Panc1 (cell line): ENCODE data around the gene MOV10. TPM values are rescaled to one million over a fixed set of nuclear protein-coding genes. Genes with fewer than 3 reads are reported as not detected.

Experiments used
- ATAC-seq: fragments of 200-7000 bp; cut with Tn5 transposase; 2 replicates; pipeline ENCODE4 v1.9.1; 2020; ENCODE audit warnings: mild to moderate bottlenecking, moderate library complexity
- BruUV-seq: library from RNA; stranded (reverse); fragments of 400-500 nt; replicated peaks from 2 replicates; lab custom pipeline; 2021; lab: Mats Ljungman, UMichigan
- CTCF ChIA-PET: fragments of 300-600 bp; sonication (Branson Sonifier 250); formaldehyde crosslinking; loops from one replicate; lab custom pipeline; 2022; ENCODE audit warnings: antibody characterized with exemption; lab: Charles Lee
- POLR2A ChIA-PET: fragments of 300-600 bp; sonication (Branson Sonifier 250); formaldehyde crosslinking; loops from one replicate; lab custom pipeline; 2022; ENCODE audit warnings: antibody characterized with exemption; lab: Charles Lee
- DNase-seq: peaks from one replicate; pipeline ENCODE4 v3.0.0-alpha.2; 2010; ENCODE audit warnings: low read depth, low spot score
- H3K27ac ChIP-seq: 2 replicates; pipeline ENCODE4 v1.5.1; 2011; ENCODE audit warnings: mild to moderate bottlenecking, low read length, inconsistent platforms
- H3K27me3 ChIP-seq: fragments of 200-500 bp; sonication (Bioruptor generic); 2 replicates; pipeline ENCODE4 v1.6.0; 2014; ENCODE audit warnings: low read length, inconsistent platforms; ENCODE audit not compliant: control insufficient read depth, insufficient read depth
- H3K36me3 ChIP-seq: fragments of 200-500 bp; sonication (Bioruptor generic); 2 replicates; pipeline ENCODE4 v1.5.1; 2014; ENCODE audit warnings: inconsistent platforms, mild to moderate bottlenecking, low read length, moderate library complexity; ENCODE audit not compliant: control insufficient read depth, insufficient read depth
- H3K4me1 ChIP-seq: 2 replicates; pipeline ENCODE4 v1.5.1; 2011; ENCODE audit warnings: inconsistent platforms, mild to moderate bottlenecking, low read length, moderate library complexity; ENCODE audit not compliant: control insufficient read depth, insufficient read depth
- H3K4me3 ChIP-seq, 2 experiments: 2 replicates each; pipeline ENCODE4 v1.5.1; 2011 to 2012; ENCODE audit warnings: low read depth in 2 of 2, low read length in 2 of 2, mild to moderate bottlenecking in 2 of 2, inconsistent platforms in 1 of 2, moderate library complexity in 1 of 2
- H3K9me3 ChIP-seq: fragments of 200-500 bp; sonication (Bioruptor generic); 2 replicates; pipeline ENCODE4 v1.5.1; 2014; ENCODE audit warnings: low read depth, mild to moderate bottlenecking, inconsistent platforms, low read length, moderate library complexity; ENCODE audit not compliant: control insufficient read depth, insufficient read depth
- CTCF ChIP-seq: fragments of 450-650 bp; IDR thresholded peaks from 2 replicates; pipeline ENCODE4 v1.5.1; 2017; ENCODE audit warnings: mild to moderate bottlenecking
- POLR2AphosphoS5 ChIP-seq: IDR thresholded peaks from 2 replicates; pipeline ENCODE4 v1.6.1; 2012; ENCODE audit warnings: mild to moderate bottlenecking, low read depth, low read length, moderate library complexity
- REST ChIP-seq, 2 experiments: IDR thresholded peaks; 2 replicates each; pipeline ENCODE4 v1.6.1; 2011 to 2012; ENCODE audit warnings: low read depth in 2 of 2, control low read depth in 1 of 2, low read length in 1 of 2, mild to moderate bottlenecking in 1 of 2, moderate library complexity in 1 of 2; ENCODE audit not compliant: insufficient read depth in 1 of 2
- SIN3A ChIP-seq: IDR thresholded peaks from 2 replicates; pipeline ENCODE4 v1.6.1; 2012; ENCODE audit warnings: low read depth, mild to moderate bottlenecking, low read length, moderate library complexity, borderline replicate concordance; ENCODE audit not compliant: insufficient read depth
- TCF7L2 ChIP-seq: IDR thresholded peaks from 2 replicates; pipeline ENCODE4 v1.6.1; 2011; ENCODE audit warnings: mild to moderate bottlenecking, low read depth, low read length, inconsistent platforms
- in situ Hi-C: cut with HindIII; loops from 2 replicates; pipeline ENCODE4 v1.10.0; 2016; ENCODE audit warnings: low sequenced_read_pairs, low pct_unique_long_range_greater_than_20kb
- intact Hi-C: fragments of 100-400 bp; cut with micrococcal nuclease; formaldehyde crosslinking; loops from one replicate; pipeline ENCODE4 v1.10.0; 2022; ENCODE audit not compliant: unreplicated experiment
- total RNA-seq: library from RNA; stranded (reverse); gene quantifications from one replicate; pipeline ENCODE4 v1.2.1, GENCODE V29; 2021; ENCODE audit not compliant: unreplicated experiment

MOV10 gene
- total RNA-seq, 1 experiment from 2014 or later, result 106 TPM

- BruUV-seq, result no TSS peak
- H3K9me3 ChIP-seq, result no peaks in the 10 kb centered on the region
- CTCF ChIA-PET, result no interaction called here
Observed at GRCh38 chr1:112634367-112634766, 40.1 kb upstream of the MOV10 start.

GRCh38 chr1:112636056-112636455, 38.4 kb upstream of the MOV10 start:
- in situ Hi-C loops (no loop called here), intact Hi-C loops (no loop called here)
- TF ChIP-seq CTCF (no peak), POLR2AphosphoS5 (no peak), TCF7L2 (no peak)

More at GRCh38 chr1:112634367-112634766, 40.1 kb upstream of the MOV10 start:
- DNase-seq (no peak), ATAC-seq (no peak)
- POLR2A ChIA-PET, result interaction anchor here (0.6 kb wide), 1 partner anchor 571 kb away, joined by 3 read pairs; no protein-coding TSS in a partner anchor
- Histone ChIP-seq H3K27me3 (no peaks in the 10 kb centered on the region), H3K36me3 (no peaks in the 10 kb centered on the region; the same call in 1 of the 2 replicates), H3K4me1 (peaks cover 33% of the 10 kb centered on the region), H3K27ac (peak overlapping the region; percentile 83), H3K4me3 (no peak overlapping the region)
- in situ Hi-C loops (no loop called here), intact Hi-C loops (no loop called here)
- TF ChIP-seq POLR2AphosphoS5 (no peak), CTCF (no peak), SIN3A (no peak), TCF7L2 (no peak), REST (IDR thresholded peaks at IDR 0.05; ENCODE audit: insufficient read depth in 1 of 2, low read depth in 2 of 2, low read length in 1 of 2) (no peak)

More at GRCh38 chr1:112636056-112636455, 38.4 kb upstream of the MOV10 start:
- ATAC-seq (no peak), DNase-seq (no peak)
- H3K27me3 ChIP-seq, result no peaks in the 10 kb centered on the region
- POLR2A ChIA-PET, result interaction anchor here (1.0 kb wide), 1 partner anchor 37 kb away, joined by 4 read pairs; no protein-coding TSS in a partner anchor
- H3K9me3 ChIP-seq, result no peaks in the 10 kb centered on the region
- CTCF ChIA-PET, result no interaction called here
- peak overlapping the region; percentile 87; the same call in 1 of the 2 replicates for H3K27ac ChIP-seq
- no peak overlapping the region for H3K4me3 ChIP-seq
- H3K4me1 ChIP-seq, result peaks cover 31% of the 10 kb centered on the region
- BruUV-seq, result TSS peak; percentile 4
- no peaks in the 10 kb centered on the region; the same call in 1 of the 2 replicates for H3K36me3 ChIP-seq
